ENCODE results near the gene POLR2H.
"Not testable (repeated sequence)": the region's sequence is repeated elsewhere in the genome, so short reads cannot be mapped to it uniquely, and the experiment has no call there.

POLR2H gene

GRCh38 chr3:184335661-184336546 is 25.6 kb upstream of the POLR2H start:
- peak; percentile 95 for DNase-seq (ENCODE audit: low spot score)

- DNase-seq (ENCODE audit: low spot score), result peak; percentile 71
Measured at GRCh38 chr3:184336547-184337398, 24.7 kb upstream of the POLR2H start.

GRCh38 chr3:184337399-184337714 is 24.2 kb upstream of the POLR2H start, which contains the start of gene FAM131A:
FAM131A (plus strand) TSS chr3:184337600; CDS start chr3:184337631, 31 bp downstream.
- DNase-seq (ENCODE audit: low spot score), result peak; percentile 88

GRCh38 chr3:184337981-184338380 is 23.5 kb upstream of the POLR2H start:
- DNase-seq (ENCODE audit: low spot score), result no peak

- peak; percentile 88 for DNase-seq (ENCODE audit: low spot score)
Measured at GRCh38 chr3:184338511-184338945, 23.0 kb upstream of the POLR2H start.

GRCh38 chr3:184339001-184339400 is 22.5 kb upstream of the POLR2H start:
- DNase-seq (ENCODE audit: low spot score), result no peak

GRCh38 chr3:184339451-184340135 is 21.9 kb upstream of the POLR2H start:
- DNase-seq (ENCODE audit: low spot score), result not testable (repeated sequence)

GRCh38 chr3:184341925-184342324 is 19.6 kb upstream of the POLR2H start:
- no peak for DNase-seq (ENCODE audit: low spot score)

- DNase-seq (ENCODE audit: low spot score), result no peak
Measured at GRCh38 chr3:184343200-184343876, 18.2 kb upstream of the POLR2H start.

GRCh38 chr3:184344579-184345316 is 16.8 kb upstream of the POLR2H start:
- DNase-seq (ENCODE audit: low spot score), result no peak

GRCh38 chr3:184345317-184346144 is 16.0 kb upstream of the POLR2H start:
- DNase-seq (ENCODE audit: low spot score), result peak; percentile 95

GRCh38 chr3:184346480-184347190 is 14.9 kb upstream of the POLR2H start:
- DNase-seq (ENCODE audit: low spot score), result no peak

- DNase-seq (ENCODE audit: low spot score), result no peak
Measured at GRCh38 chr3:184347321-184348056, 14.0 kb upstream of the POLR2H start.

- no peak for DNase-seq (ENCODE audit: low spot score)
Measured at GRCh38 chr3:184348057-184348382, 13.5 kb upstream of the POLR2H start.

GRCh38 chr3:184349563-184350470 is 11.7 kb upstream of the POLR2H start:
- peak; percentile 39 for DNase-seq (ENCODE audit: low spot score)

GRCh38 chr3:184350618-184351017 is 10.9 kb upstream of the POLR2H start:
- no peak for DNase-seq (ENCODE audit: low spot score)

- peak; percentile 33 for DNase-seq (ENCODE audit: low spot score)
Measured at GRCh38 chr3:184351511-184352148, 9.9 kb upstream of the POLR2H start.

Data from Ammon's horn (tissue), 1 donor.